PC-3 (cell line): ENCODE data around the gene PGBD5. TPM values are rescaled to one million over a fixed set of nuclear protein-coding genes. Genes with fewer than 3 reads are reported as not detected.

ENCODE experiments used
- ATAC-seq: fragments of 200-7000 bp; cut with Tn5 transposase; 2 replicates; pipeline ENCODE4 v1.9.1; 2020; ENCODE audit warnings: mild to moderate bottlenecking, moderate library complexity
- BruUV-seq: library from RNA; stranded (reverse); fragments of 400-500 nt; replicated peaks from 2 replicates; lab custom pipeline; 2021; lab: Mats Ljungman, UMichigan
- CTCF ChIA-PET: fragments of 300-600 bp; sonication (Branson Sonifier 250); formaldehyde crosslinking; loops from one replicate; lab custom pipeline; 2022; ENCODE audit warnings: antibody characterized with exemption; lab: Charles Lee
- POLR2A ChIA-PET: fragments of 300-600 bp; sonication (Branson Sonifier 250); formaldehyde crosslinking; loops from one replicate; lab custom pipeline; 2022; ENCODE audit warnings: antibody characterized with exemption; ENCODE audit not compliant: unreplicated experiment; lab: Charles Lee
- DNase-seq: peaks from one replicate; pipeline ENCODE4 v3.0.0-alpha.2; 2015
- H2AFZ ChIP-seq: fragments of 300-600 bp; sonication (generic); 2 replicates; pipeline ENCODE4 v1.6.0; 2016; ENCODE audit warnings: antibody characterized with exemption, low read length
- H3F3A ChIP-seq: fragments of 300-600 bp; sonication (generic); one replicate; pipeline ENCODE4 v1.6.0; 2017; ENCODE audit warnings: antibody characterized with exemption, low read length, control low read depth, mild to moderate bottlenecking; ENCODE audit not compliant: unreplicated experiment
- H3K27ac ChIP-seq: fragments of 300-600 bp; sonication (generic); 2 replicates; pipeline ENCODE4 v1.5.1; 2016; ENCODE audit warnings: mild to moderate bottlenecking, low read length
- H3K27me3 ChIP-seq: fragments of 300-600 bp; sonication (generic); 2 replicates; pipeline ENCODE4 v1.6.1; 2016; ENCODE audit warnings: low read length, mixed read lengths
- H3K36me3 ChIP-seq: fragments of 300-600 bp; sonication (generic); 2 replicates; pipeline ENCODE4 v1.6.1; 2016; ENCODE audit warnings: low read depth, mixed run types, low read length, mixed read lengths
- H3K4me1 ChIP-seq: fragments of 300-600 bp; sonication (generic); 2 replicates; pipeline ENCODE4 v1.5.1; 2016; ENCODE audit warnings: low read length; ENCODE audit not compliant: insufficient read depth
- H3K4me2 ChIP-seq: fragments of 300-600 bp; sonication (generic); 2 replicates; pipeline ENCODE4 v1.6.0; 2016; ENCODE audit warnings: low read length
- H3K4me3 ChIP-seq: fragments of 300-600 bp; sonication (generic); 2 replicates; pipeline ENCODE4 v1.5.1; 2016; ENCODE audit warnings: mild to moderate bottlenecking, low read length, mixed read lengths
- H3K79me2 ChIP-seq: fragments of 300-600 bp; sonication (generic); 2 replicates; pipeline ENCODE4 v1.6.1; 2017; ENCODE audit warnings: low read length, mixed read lengths
- H3K9ac ChIP-seq: fragments of 300-600 bp; sonication (generic); 2 replicates; pipeline ENCODE4 v1.6.0; 2016; ENCODE audit warnings: mild to moderate bottlenecking, low read length
- H3K9me2 ChIP-seq: fragments of 300-600 bp; sonication (generic); replicated peaks from 2 replicates; pipeline ENCODE4 v1.6.1; 2016; ENCODE audit warnings: mixed run types, low read length, mixed read lengths
- H3K9me3 ChIP-seq: fragments of 300-600 bp; sonication (generic); 2 replicates; pipeline ENCODE4 v1.6.1; 2016; ENCODE audit warnings: low read length, mixed read lengths
- H4K20me1 ChIP-seq: fragments of 300-600 bp; sonication (generic); 2 replicates; pipeline ENCODE4 v1.6.1; 2016; ENCODE audit warnings: low read length, mixed read lengths
- EZH2 ChIP-seq: fragments of 300-600 bp; sonication (generic); IDR thresholded peaks from one replicate; pipeline ENCODE4 v1.6.1; 2017; ENCODE audit warnings: antibody characterized with exemption, mild to moderate bottlenecking, low read length; ENCODE audit not compliant: unreplicated experiment
- EZH2phosphoT487 ChIP-seq: fragments of 300-600 bp; sonication (generic); IDR thresholded peaks from 2 replicates; pipeline ENCODE4 v1.6.1; 2018; ENCODE audit warnings: mild to moderate bottlenecking, antibody characterized with exemption, low read length, borderline replicate concordance
- intact Hi-C: fragments of 100-400 bp; cut with micrococcal nuclease; formaldehyde crosslinking; loops from 2 replicates; pipeline ENCODE4 v1.9.0; 2023
- total RNA-seq: library from RNA; depleted of rRNA; stranded (reverse); fragments of >200 nt; gene quantifications from 2 replicates; pipeline ENCODE4 v1.2.3, GENCODE V29; 2014
- TF ChIP-seq, protein P1 (sequence below): fragments of 300-600 bp; sonication (generic); conservative IDR thresholded peaks from 2 replicates; pipeline ENCODE4 v1.5.1; 2017; ENCODE audit warnings: antibody characterized with exemption, low read depth, mild to moderate bottlenecking, low read length

PGBD5 gene
- total RNA-seq, 1 experiment from 2014 or later: under 0.01 TPM

DNA sequence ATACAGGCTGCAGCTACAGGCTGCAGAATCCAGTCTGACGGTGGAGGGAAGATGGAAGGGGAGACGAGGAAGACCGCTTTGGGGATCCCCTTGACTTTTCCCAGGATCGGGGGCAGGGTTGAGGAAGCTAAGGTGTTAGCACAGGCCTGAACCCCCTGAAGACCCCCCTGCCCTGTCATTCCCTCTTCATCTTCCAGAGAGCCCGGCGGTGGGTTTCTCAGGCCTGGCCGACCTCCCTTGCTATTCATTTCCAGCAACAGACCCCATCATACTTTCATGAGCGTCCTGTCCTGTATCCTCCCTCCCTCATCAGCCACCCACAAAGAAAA, 112.0 kb downstream of the PGBD5 start:
- ATAC-seq: no peak
- ChIA-PET CTCF (no interaction called here), POLR2A (interaction anchor here (0.6 kb wide), 1 partner anchor 79 kb away, joined by 4 read pairs; no protein-coding TSS in a partner anchor)
- no peaks in the 10 kb centered on the region for H3K4me1 ChIP-seq
- no peaks in the 10 kb centered on the region for H3K9me3 ChIP-seq
- H3K4me3 ChIP-seq: no peak overlapping the region
- intact Hi-C loops: loop anchor here (5.0 kb wide), 1 partner anchor 472 kb away; no protein-coding TSS in a partner anchor
- no peaks in the 10 kb centered on the region for H3K79me2 ChIP-seq
- BruUV-seq: no TSS peak
- H3K4me2 ChIP-seq: no peak overlapping the region
- H3F3A ChIP-seq: no peaks in the 10 kb centered on the region
- no peak overlapping the region for H2AFZ ChIP-seq
- peaks cover 44% of the 10 kb centered on the region for H3K27me3 ChIP-seq
- H3K36me3 ChIP-seq: no peaks in the 10 kb centered on the region
- H3K9ac ChIP-seq: no peak overlapping the region
- H3K9me2 ChIP-seq: no peaks in the 10 kb centered on the region
- no peak overlapping the region for H3K27ac ChIP-seq
- DNase-seq: no peak
- H4K20me1 ChIP-seq: no peaks in the 10 kb centered on the region
- no peak for TF ChIP-seq EZH2phosphoT487
- TF ChIP-seq EZH2: no peak
- TF ChIP-seq, protein P1, sequence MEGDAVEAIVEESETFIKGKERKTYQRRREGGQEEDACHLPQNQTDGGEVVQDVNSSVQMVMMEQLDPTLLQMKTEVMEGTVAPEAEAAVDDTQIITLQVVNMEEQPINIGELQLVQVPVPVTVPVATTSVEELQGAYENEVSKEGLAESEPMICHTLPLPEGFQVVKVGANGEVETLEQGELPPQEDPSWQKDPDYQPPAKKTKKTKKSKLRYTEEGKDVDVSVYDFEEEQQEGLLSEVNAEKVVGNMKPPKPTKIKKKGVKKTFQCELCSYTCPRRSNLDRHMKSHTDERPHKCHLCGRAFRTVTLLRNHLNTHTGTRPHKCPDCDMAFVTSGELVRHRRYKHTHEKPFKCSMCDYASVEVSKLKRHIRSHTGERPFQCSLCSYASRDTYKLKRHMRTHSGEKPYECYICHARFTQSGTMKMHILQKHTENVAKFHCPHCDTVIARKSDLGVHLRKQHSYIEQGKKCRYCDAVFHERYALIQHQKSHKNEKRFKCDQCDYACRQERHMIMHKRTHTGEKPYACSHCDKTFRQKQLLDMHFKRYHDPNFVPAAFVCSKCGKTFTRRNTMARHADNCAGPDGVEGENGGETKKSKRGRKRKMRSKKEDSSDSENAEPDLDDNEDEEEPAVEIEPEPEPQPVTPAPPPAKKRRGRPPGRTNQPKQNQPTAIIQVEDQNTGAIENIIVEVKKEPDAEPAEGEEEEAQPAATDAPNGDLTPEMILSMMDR: no peak

DNA sequence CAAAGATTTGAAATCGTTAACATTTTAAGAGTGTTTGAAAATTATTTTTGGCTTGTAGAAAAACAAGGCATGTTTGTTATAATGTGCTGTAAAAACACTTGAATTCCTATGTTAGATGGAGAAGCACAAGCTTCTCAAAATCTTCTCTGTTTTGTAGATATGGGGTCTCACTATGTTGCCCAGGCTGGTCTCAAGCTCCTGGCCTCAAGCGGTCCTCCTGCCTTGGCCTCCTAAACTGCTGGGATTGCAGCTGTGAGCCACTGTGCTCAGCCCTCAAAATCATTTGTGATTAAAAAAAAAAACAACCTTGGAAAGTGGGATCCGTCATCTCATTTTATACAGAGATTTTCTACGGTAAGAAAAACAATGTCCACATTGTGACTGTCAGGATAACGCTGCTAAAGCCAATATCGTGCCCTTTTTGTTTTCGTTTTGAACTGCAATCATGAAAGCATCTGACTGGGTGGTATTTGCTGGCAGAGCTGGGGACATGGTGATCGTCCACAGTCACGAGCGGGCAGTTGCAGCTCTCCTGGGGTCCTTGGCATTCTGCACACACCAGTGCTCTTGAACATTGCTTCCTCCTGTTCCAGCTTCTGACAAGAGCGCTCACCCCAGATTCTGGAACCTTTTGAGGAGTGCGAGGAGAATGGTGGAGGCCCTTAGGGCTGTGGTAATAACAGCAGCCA, 112.5 kb downstream of the PGBD5 start:
- no peak overlapping the region for H3K27ac ChIP-seq
- no peak overlapping the region for H3K4me2 ChIP-seq
- H3K4me1 ChIP-seq: peaks cover under 1% of the 10 kb centered on the region
- no peak overlapping the region for H2AFZ ChIP-seq
- H4K20me1 ChIP-seq: no peaks in the 10 kb centered on the region
- TF ChIP-seq, protein P1: no peak
- TF ChIP-seq EZH2: no peak
- no peak for TF ChIP-seq EZH2phosphoT487
- H3K27me3 ChIP-seq: peaks cover 39% of the 10 kb centered on the region
- H3K9me2 ChIP-seq: no peaks in the 10 kb centered on the region
- no peaks in the 10 kb centered on the region for H3F3A ChIP-seq
- H3K4me3 ChIP-seq: no peak overlapping the region
- no peaks in the 10 kb centered on the region for H3K79me2 ChIP-seq
- no peaks in the 10 kb centered on the region for H3K9me3 ChIP-seq
- intact Hi-C loops: loop anchor here (5.0 kb wide), 1 partner anchor 471 kb away; no protein-coding TSS in a partner anchor
- no peak overlapping the region for H3K9ac ChIP-seq
- DNase-seq (no peak), ATAC-seq (no peak)
- H3K36me3 ChIP-seq: no peaks in the 10 kb centered on the region
- POLR2A ChIA-PET: no interaction called here
- BruUV-seq: no TSS peak
- CTCF ChIA-PET: no interaction called here

DNA sequence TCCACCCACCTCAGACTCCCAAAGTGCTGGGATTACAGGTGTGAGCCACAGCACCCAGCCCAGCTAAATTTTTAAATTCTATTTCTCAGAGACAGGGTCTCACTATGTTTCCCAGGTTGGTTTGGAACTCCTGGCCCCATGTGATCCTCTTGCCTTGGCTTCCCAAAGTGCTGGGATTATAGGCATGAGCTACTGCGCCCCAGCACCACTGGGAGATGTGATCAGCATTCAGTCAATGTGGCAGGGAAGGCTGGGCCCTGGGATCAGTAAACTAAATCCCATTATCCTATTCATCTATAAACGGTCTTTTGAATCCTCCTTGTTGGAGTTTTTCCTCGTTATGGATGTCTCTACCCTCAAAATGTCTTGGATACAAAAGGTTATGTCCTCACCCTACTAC, 113.5 kb downstream of the PGBD5 start:
- ATAC-seq: no peak
- Histone ChIP-seq H3K27ac (no peak overlapping the region), H3K4me3 (no peak overlapping the region), H3K9me3 (no peaks in the 10 kb centered on the region), H2AFZ (no peak overlapping the region), H4K20me1 (no peaks in the 10 kb centered on the region), H3K36me3 (no peaks in the 10 kb centered on the region), H3K79me2 (no peaks in the 10 kb centered on the region), H3F3A (no peaks in the 10 kb centered on the region), H3K4me2 (no peak overlapping the region), H3K9me2 (no peaks in the 10 kb centered on the region), H3K4me1 (peaks cover 9% of the 10 kb centered on the region), H3K9ac (no peak overlapping the region), H3K27me3 (peaks cover 30% of the 10 kb centered on the region)
- BruUV-seq: no TSS peak
- POLR2A ChIA-PET: no interaction called here
- CTCF ChIA-PET: interaction anchor here (0.7 kb wide), 1 partner anchor 493 kb away, joined by 4 read pairs; no protein-coding TSS in a partner anchor
- DNase-seq: no peak
- intact Hi-C loops: loop anchor here (5.0 kb wide), 1 partner anchor 470 kb away; no protein-coding TSS in a partner anchor
- TF ChIP-seq EZH2 (no peak), EZH2phosphoT487 (no peak)
- TF ChIP-seq, protein P1: no peak
